CD4-positive, alpha-beta T cell treated with Interleukin-15 for 4 hours (primary cell): ENCODE results near the gene SRGAP1.
"Not testable (repeated sequence)": the region's sequence is repeated elsewhere in the genome, so short reads cannot be mapped to it uniquely, and the experiment has no call there.

Experiments
- DNase-seq: peaks from one replicate; pipeline ENCODE4 v3.0.0-alpha.2; 2020; ENCODE audit warnings: low spot score

SRGAP1 gene

GRCh38 chr12:64053117-64053516 is 208.6 kb downstream of the SRGAP1 start:
- no peak for DNase-seq

GRCh38 chr12:64054079-64054520 is 209.6 kb downstream of the SRGAP1 start:
- no peak for DNase-seq

DNA sequence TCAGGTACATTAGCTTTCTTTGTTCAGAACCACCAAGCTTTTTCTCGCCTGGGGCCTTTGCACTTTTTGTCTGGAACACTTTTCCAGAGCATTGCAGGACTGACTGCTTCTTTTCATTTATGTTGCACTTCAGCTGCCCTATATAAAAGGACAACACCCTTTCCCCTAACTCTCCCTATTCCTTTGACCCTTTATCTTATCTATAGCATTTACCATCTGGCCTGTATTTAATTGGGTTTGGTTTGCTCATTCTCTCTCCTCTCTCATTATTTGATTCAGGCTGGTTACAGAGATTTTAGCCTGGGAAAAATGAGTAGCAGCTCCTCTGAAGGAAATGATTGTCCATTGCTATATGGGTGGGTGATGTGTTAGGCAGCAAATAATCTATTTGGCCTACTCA is 212.2 kb downstream of the SRGAP1 start:
- DNase-seq, result no peak

DNA sequence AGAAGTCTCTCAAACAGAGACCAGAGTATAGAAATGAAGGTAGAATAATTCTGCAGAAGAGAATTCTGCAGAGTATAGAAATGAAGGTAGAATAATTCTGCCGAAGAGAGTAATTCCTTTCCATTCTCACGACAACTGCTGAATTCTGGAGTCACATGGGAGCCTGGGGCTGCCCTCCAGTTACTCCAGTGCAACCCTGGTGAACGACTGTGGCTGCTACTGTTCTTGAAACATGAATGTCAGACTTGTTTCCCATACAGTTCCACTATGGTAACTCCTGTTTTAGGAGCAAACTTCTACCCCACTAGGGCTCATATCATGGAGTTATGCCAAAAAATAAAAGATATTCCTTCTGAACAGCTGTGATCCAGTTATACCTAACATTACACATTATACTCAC is 213.2 kb downstream of the SRGAP1 start:
- DNase-seq, result no peak

DNA sequence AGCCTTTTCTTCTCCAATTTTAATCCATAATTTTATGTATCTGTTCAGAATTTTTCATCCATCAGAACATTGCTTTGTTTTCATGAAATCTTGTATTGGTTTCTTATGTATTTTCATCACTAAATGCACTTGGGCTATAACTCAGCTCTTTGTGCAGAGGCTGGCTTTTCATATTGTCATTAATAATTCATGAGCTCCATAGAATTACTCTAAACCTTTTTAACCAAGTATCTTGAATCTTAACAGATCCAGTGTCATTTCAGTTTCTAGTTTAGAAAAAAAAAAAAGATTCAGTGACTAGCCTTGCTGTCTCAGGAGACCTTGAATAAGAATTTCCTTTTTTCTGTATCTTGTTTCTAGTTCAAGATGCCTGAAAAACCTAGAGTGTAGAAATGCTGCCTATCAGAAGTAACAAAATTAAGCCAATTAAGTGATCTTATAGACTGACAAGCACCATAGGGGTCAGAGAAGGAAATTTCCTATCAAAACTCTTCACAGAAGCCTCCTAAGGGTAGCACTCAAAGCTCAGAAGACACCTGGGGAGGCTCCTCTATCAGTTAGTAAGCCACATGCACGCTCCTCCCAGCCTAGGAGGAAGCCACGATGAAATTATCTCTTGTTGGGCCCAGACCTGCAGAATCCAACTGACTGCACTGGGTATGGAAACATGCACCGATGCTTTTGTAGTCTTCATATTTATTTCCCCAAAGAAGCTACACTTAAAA is 214.2 kb downstream of the SRGAP1 start:
- DNase-seq, result no peak

DNA sequence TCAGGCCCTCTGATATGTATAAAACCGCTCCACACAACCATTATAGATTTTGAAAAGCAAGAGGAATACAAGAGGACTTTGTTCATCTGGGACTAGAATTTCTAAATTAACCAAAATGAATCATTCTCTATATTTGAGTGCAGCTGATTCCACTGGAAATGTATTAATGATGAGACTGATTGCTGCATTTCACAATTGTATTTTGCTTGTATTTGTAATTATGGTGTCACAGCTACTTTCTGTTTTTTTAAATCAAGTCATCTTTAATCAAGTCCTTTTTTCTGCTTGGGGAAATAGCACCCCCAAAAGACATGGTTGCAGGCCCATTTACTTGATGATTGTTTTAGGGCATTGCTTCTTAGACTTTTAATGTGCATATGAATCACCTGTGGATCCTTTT is 215.2 kb downstream of the SRGAP1 start:
- no peak for DNase-seq

GRCh38 chr12:64061868-64062375 is 217.4 kb downstream of the SRGAP1 start:
- DNase-seq, result no peak

DNA sequence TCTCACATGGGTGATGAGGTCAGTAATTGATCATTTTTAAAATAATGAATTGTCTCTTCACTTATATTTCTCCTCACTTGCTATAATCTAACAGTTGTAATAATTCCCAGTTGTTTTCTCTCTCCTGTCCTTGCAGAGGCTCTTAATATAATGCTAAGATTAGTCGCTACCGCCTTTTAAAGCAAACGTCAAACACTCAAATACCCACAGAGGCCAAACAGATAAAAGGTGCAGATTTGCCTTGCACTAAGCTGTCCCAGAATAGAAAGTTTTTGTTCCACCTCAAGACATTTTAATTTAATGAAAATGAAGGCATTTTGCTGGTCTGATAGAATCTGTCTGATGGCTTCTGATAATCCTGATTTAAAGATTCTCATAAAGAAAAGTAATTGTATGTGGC is 218.6 kb downstream of the SRGAP1 start:
- DNase-seq, result no peak

GRCh38 chr12:64064240-64064639 is 219.7 kb downstream of the SRGAP1 start:
- DNase-seq, result no peak

GRCh38 chr12:64064706-64065105 is 220.2 kb downstream of the SRGAP1 start:
- no peak for DNase-seq

GRCh38 chr12:64065881-64066451 is 221.5 kb downstream of the SRGAP1 start:
- DNase-seq, result no peak

- DNase-seq, result no peak
Observed at GRCh38 chr12:64066776-64067175, 222.3 kb downstream of the SRGAP1 start.

DNA sequence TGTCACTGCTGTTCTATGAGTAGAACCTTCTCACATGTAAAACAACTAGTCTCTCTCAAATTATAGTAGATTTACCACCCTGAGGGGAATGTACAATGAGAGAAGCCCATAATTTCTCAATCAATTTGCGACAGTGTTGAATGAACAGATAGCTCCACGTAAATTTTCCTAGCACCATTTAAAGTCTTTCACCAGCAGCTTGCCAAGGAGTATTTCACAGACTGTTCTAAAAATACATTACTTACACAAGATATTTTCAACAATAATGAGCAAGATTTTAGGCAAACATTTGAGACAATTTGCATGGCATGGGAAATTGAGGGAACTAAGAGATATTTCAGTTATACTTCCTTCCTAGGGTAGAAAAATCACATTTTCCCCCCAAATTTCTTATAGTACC is 226.0 kb downstream of the SRGAP1 start:
- DNase-seq, result no peak

DNA sequence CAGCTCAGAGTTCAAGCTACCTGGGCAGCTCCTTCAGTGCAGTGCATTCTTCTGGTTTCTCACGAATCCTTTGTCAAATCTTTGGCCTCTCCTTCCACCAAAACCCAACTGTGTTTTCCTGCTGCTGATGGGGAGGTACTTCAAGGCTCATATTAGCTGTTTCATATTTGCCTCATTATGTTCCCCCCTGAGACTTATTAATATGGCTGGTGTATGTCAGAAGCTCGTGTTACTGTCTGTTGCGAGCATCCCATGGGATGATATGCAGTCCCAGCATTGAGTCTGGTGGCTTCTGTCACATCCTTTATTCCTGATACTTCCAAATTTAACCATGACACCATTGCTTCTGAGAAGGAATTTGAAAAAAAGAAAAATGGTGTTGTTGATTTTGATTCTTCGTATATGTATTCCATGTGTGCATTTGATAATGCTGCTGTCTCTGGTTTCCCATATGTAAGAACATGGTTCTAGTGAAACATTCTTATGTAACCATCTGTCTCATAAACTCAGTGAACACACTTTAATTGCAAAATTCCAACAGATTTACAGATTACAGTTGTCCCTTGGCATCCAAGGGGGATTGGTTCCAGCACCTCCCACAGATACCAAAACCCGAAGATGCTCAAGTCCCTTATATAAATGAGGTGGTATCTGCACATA is 228.5 kb downstream of the SRGAP1 start:
- no peak for DNase-seq

- DNase-seq, result not testable (repeated sequence)
Observed at GRCh38 chr12:64076565-64076964, 232.1 kb downstream of the SRGAP1 start.

- DNase-seq, result no peak
Observed at GRCh38 chr12:64077922-64078321, 233.4 kb downstream of the SRGAP1 start.

GRCh38 chr12:64080319-64081007 is 236.0 kb downstream of the SRGAP1 start:
- DNase-seq, result no peak

- DNase-seq, result no peak
Observed at GRCh38 chr12:64081008-64081404, 236.5 kb downstream of the SRGAP1 start.

GRCh38 chr12:64082116-64082515 is 237.6 kb downstream of the SRGAP1 start:
- DNase-seq, result no peak

- no peak for DNase-seq
Observed at GRCh38 chr12:64082866-64083268, 238.4 kb downstream of the SRGAP1 start.

- no peak for DNase-seq
Observed at GRCh38 chr12:64083285-64084210, 239.0 kb downstream of the SRGAP1 start.
